ENCODE measurements around the gene INSIG2. TPM values are rescaled to one million over a fixed set of nuclear protein-coding genes. Genes with fewer than 3 reads are reported as not detected.

INSIG2 gene
- total RNA-seq, 1 experiment from 2014 or later = 12.2 TPM

DNA sequence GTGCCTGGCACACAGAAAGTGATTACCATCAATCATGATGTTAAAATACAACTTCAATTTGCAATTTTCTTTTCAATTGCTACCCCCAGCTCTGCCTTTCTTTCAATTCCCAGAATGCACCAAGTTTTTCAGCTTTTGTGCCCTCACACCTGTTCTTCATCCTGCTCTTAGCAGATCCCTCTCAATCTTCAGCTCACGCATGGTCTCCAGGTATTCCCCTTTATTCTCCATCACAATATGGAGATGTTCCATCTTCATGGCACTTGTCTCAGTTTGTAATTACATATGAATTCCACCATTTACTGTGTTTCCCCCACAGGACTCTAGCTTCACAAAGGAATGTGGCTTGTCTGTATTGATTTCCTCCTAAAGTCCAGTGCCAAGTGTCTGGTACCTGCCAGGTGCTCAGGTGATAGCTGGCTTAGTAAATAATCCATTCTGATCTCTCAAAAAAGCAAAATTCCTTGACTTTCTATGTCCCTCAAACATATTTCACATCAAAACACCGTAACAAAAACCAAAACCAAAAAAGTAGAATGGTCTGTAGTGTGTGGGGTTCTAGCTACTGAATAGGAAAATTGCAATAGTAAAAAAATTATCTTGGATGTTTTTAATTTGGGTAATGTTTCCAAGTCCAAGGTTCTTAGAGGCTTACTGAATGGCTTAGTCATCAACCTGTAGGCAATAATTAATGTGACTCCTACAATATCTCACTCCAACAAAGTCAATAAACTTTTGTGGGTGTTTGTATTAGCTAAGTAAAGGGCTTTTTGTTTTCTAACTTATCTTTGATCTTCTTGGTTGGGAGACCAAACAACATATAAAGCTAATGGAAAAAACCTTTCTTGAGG, 2.9 kb upstream of the INSIG2 start:
- H3K4me1 Mint-ChIP-seq (ENCODE audit: low read depth, unreplicated experiment) = no peaks in the 10 kb centered on the region
- H3K9me3 Mint-ChIP-seq (ENCODE audit: unreplicated experiment) = no peaks in the 10 kb centered on the region
- POLR2A ChIA-PET = no interaction called here

DNA sequence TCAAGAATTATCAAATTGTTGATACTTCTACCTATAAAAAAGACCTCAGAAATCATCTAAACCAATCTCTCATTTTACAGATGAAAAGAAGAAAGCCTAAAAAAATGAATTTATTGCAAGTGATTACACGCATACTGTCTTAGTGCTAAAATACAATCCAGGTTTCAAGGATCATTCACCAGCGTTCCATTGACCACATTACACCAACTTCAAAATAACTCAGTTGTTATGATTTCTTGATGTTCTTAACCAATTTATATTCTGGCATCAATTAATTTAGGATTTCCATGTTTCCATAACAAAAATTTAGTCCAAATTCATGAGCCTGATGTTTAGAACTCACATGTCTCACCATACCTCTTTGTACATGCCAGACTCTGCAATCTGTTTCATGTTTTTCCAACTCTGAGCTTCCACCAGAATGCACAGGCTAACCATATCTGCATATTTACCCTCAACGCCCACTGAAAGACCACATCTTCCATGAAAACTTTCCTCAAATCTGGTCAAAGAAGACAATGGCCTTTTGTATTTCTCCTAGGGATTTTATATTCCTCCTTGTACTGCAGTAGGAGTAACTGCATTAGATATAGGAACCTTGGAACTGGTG, 2.1 kb upstream of the INSIG2 start:
- 0 out of 2 replicates have a peak, but pooled peaks cover 16% of the 10 kb centered on the region for H3K4me1 ChIP-seq
- peaks cover 9% of the 10 kb centered on the region for H3K27me3 Mint-ChIP-seq (ENCODE audit: insufficient read depth, unreplicated experiment)
- no peak overlapping the region for H3K27ac Mint-ChIP-seq (ENCODE audit: unreplicated experiment)
- no peaks in the 10 kb centered on the region for H3K4me1 Mint-ChIP-seq (ENCODE audit: low read depth, unreplicated experiment)
- H3K4me3 ChIP-seq (ENCODE audit: low read depth, low read length) = no peak overlapping the region
- no peaks in the 10 kb centered on the region for H3K36me3 ChIP-seq (ENCODE audit: control insufficient read depth, insufficient read depth, low read length)
- TF ChIP-seq, protein P1, sequence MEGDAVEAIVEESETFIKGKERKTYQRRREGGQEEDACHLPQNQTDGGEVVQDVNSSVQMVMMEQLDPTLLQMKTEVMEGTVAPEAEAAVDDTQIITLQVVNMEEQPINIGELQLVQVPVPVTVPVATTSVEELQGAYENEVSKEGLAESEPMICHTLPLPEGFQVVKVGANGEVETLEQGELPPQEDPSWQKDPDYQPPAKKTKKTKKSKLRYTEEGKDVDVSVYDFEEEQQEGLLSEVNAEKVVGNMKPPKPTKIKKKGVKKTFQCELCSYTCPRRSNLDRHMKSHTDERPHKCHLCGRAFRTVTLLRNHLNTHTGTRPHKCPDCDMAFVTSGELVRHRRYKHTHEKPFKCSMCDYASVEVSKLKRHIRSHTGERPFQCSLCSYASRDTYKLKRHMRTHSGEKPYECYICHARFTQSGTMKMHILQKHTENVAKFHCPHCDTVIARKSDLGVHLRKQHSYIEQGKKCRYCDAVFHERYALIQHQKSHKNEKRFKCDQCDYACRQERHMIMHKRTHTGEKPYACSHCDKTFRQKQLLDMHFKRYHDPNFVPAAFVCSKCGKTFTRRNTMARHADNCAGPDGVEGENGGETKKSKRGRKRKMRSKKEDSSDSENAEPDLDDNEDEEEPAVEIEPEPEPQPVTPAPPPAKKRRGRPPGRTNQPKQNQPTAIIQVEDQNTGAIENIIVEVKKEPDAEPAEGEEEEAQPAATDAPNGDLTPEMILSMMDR (IDR thresholded peaks at IDR 0.05; ENCODE audit: insufficient read depth in 1 of 2, low read depth in 1 of 2, low read length in 1 of 2, severe bottlenecking in 1 of 2, unreplicated experiment in 1 of 2) = no peak
- POLR2A ChIA-PET = no interaction called here
- BruUV-seq (replicated peaks) = no TSS peak
- H3K27me3 ChIP-seq (replicated peaks; ENCODE audit: control insufficient read depth, insufficient read depth, low read length) = no peaks in the 10 kb centered on the region
- H3K9me3 Mint-ChIP-seq (ENCODE audit: unreplicated experiment) = no peaks in the 10 kb centered on the region
- CTCF ChIA-PET = no interaction called here
- intact Hi-C loops (cut with micrococcal nuclease; ENCODE audit: unreplicated experiment) = no loop called here
- H3K9me3 ChIP-seq = no peaks in the 10 kb centered on the region
- no peak for DNase-seq
- peaks cover 7% of the 10 kb centered on the region for H3K36me3 Mint-ChIP-seq (ENCODE audit: insufficient read depth, unreplicated experiment)
- H3K4me3 Mint-ChIP-seq (ENCODE audit: unreplicated experiment) = no peak overlapping the region

More for the DNA sequence above, 2.9 kb upstream of the INSIG2 start:
- no peak overlapping the region for H3K27ac Mint-ChIP-seq (ENCODE audit: unreplicated experiment)
- Histone ChIP-seq H3K4me1 (0 out of 2 replicates have a peak, but pooled peaks cover 16% of the 10 kb centered on the region), H3K27me3 (replicated peaks; ENCODE audit: control insufficient read depth, insufficient read depth, low read length) (no peaks in the 10 kb centered on the region), H3K4me3 (ENCODE audit: low read depth, low read length) (no peak overlapping the region), H3K36me3 (ENCODE audit: control insufficient read depth, insufficient read depth, low read length) (no peaks in the 10 kb centered on the region), H3K9me3 (no peaks in the 10 kb centered on the region)
- H3K27me3 Mint-ChIP-seq (ENCODE audit: insufficient read depth, unreplicated experiment) = peaks cover 9% of the 10 kb centered on the region
- no peak for DNase-seq
- H3K4me3 Mint-ChIP-seq (ENCODE audit: unreplicated experiment) = no peak overlapping the region
- CTCF ChIA-PET = no interaction called here
- TF ChIP-seq, protein P1 (IDR thresholded peaks at IDR 0.05; ENCODE audit: insufficient read depth in 1 of 2, low read depth in 1 of 2, low read length in 1 of 2, severe bottlenecking in 1 of 2, unreplicated experiment in 1 of 2) = no peak
- H3K36me3 Mint-ChIP-seq (ENCODE audit: insufficient read depth, unreplicated experiment) = peaks cover 7% of the 10 kb centered on the region
- intact Hi-C loops (cut with micrococcal nuclease; ENCODE audit: unreplicated experiment) = no loop called here
- BruUV-seq (replicated peaks) = no TSS peak

DNA sequence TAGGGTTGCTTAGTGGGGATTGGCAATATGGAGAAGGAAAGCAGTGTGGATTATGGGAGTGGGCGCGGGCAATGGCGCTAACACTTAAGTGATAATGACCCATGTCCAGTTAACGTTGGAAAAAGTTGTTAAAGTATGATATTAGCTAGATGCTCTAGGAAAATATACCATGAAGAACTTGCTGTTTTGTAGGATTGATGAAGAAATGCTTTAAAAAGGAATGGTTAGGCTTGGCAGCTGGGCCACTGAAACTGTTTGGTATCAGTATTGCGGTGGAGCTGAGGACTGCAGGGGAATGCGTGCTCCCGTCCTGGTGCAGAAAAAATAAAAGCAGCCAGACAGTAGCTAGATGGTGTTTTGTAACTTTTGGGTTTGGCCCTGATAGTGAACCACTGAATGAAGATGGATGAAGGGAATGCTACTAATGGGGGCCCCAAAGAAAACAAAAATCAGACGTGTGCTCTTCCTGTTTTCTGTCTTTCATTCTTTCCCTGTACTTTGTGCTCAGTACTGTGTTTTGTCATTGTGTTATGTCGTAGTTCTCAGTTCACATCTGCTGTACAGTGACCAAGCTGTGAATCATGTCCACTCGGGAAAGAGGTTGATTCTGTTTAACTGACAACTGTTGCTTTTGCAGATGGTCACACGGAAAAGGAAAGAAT, 999 bp downstream of the INSIG2 start:
- Histone ChIP-seq H3K4me1 (0 out of 2 replicates have a peak, but pooled peaks cover 16% of the 10 kb centered on the region), H3K27me3 (replicated peaks; ENCODE audit: control insufficient read depth, insufficient read depth, low read length) (no peaks in the 10 kb centered on the region), H3K4me3 (ENCODE audit: low read depth, low read length) (peak overlapping the region; percentile 88), H3K9me3 (no peaks in the 10 kb centered on the region), H3K36me3 (ENCODE audit: control insufficient read depth, insufficient read depth, low read length) (no peaks in the 10 kb centered on the region)
- BruUV-seq (replicated peaks) = no TSS peak
- TF ChIP-seq, protein P1 (IDR thresholded peaks at IDR 0.05; ENCODE audit: insufficient read depth in 1 of 2, low read depth in 1 of 2, low read length in 1 of 2, severe bottlenecking in 1 of 2, unreplicated experiment in 1 of 2) = peak; percentile 1 to 25
- Mint-ChIP-seq H3K4me1 (ENCODE audit: low read depth, unreplicated experiment) (no peaks in the 10 kb centered on the region), H3K27me3 (ENCODE audit: insufficient read depth, unreplicated experiment) (peaks cover 2% of the 10 kb centered on the region), H3K27ac (ENCODE audit: unreplicated experiment) (no peak overlapping the region), H3K4me3 (ENCODE audit: unreplicated experiment) (peak overlapping the region; percentile 82), H3K36me3 (ENCODE audit: insufficient read depth, unreplicated experiment) (peaks cover 7% of the 10 kb centered on the region), H3K9me3 (ENCODE audit: unreplicated experiment) (no peaks in the 10 kb centered on the region)
- ChIA-PET CTCF (interaction anchor here (0.7 to 2.6 kb wide), 4 partner anchors 43 to 275 kb away, joined by 3 to 13 read pairs (median 5); partner anchors contain the start of gene DDX18), POLR2A (interaction anchor here (1.1 kb wide), 1 partner anchor 11 kb away, joined by 4 read pairs; no protein-coding TSS in a partner anchor)
- intact Hi-C loops (cut with micrococcal nuclease; ENCODE audit: unreplicated experiment) = loop anchor here (2.0 kb wide), 3 partner anchors 34 to 96 kb away; partner anchors contain the start of gene CCDC93
- DNase-seq = peak in 1 of 2 experiments; percentile 38
